Activated T-cell treated with anti-CD3 and anti-CD28 coated beads for 48 hours (primary cell): ENCODE results near the gene NINJ2.

Experiments
- DNase-seq: peaks from one replicate; pipeline ENCODE4 v3.0.0-alpha.2; 2020; ENCODE audit warnings: low read depth

NINJ2 gene

GRCh38 chr12:673849-674248 is 10.6 kb upstream of the NINJ2 start:
- no peak for DNase-seq

GRCh38 chr12:669576-669945 is 6.3 kb upstream of the NINJ2 start:
- no peak for DNase-seq

GRCh38 chr12:668090-668481 is 4.8 kb upstream of the NINJ2 start:
- DNase-seq: no peak

- no peak for DNase-seq
These were observed 3.6 kb upstream of the NINJ2 start for GRCh38 chr12:666766-667308.

GRCh38 chr12:666066-666465 is 2.8 kb upstream of the NINJ2 start:
- DNase-seq: no peak

- DNase-seq: no peak
These were observed 1.5 kb upstream of the NINJ2 start for GRCh38 chr12:664779-665092.

GRCh38 chr12:664075-664778 is 982 bp upstream of the NINJ2 start:
- no peak for DNase-seq

GRCh38 chr12:662566-663292 is 516 bp downstream of the NINJ2 start:
- DNase-seq: no peak

- no peak for DNase-seq
These were observed 1.3 kb downstream of the NINJ2 start for GRCh38 chr12:661720-662486.

- DNase-seq: no peak
These were observed 4.1 kb downstream of the NINJ2 start for GRCh38 chr12:659090-659683.

- DNase-seq: no peak
These were observed 12.3 kb downstream of the NINJ2 start for GRCh38 chr12:650983-651382.

- no peak for DNase-seq
These were observed 15.7 kb downstream of the NINJ2 start for GRCh38 chr12:647385-648085.

- no peak for DNase-seq
These were observed 16.5 kb downstream of the NINJ2 start for GRCh38 chr12:646442-647384.

- no peak for DNase-seq
These were observed 17.6 kb downstream of the NINJ2 start for GRCh38 chr12:645563-646071.

GRCh38 chr12:644818-645552 is 18.3 kb downstream of the NINJ2 start:
- DNase-seq: no peak

GRCh38 chr12:644303-644639 is 19.0 kb downstream of the NINJ2 start:
- no peak for DNase-seq

- DNase-seq: no peak
These were observed 19.6 kb downstream of the NINJ2 start for GRCh38 chr12:643475-644302.

- peak; percentile 77 for DNase-seq
These were observed 20.4 kb downstream of the NINJ2 start for GRCh38 chr12:642633-643474.
